SH-SY5Y (cell line): ENCODE results near the gene CIC.

Experiments
- GATA2 ChIP-seq: IDR thresholded peaks from 2 replicates; pipeline ENCODE4 v1.6.1; 2011; ENCODE audit warnings: mild to moderate bottlenecking, low read depth, low read length
- GATA3 ChIP-seq: IDR thresholded peaks from 2 replicates; pipeline ENCODE4 v1.6.1; 2011; ENCODE audit warnings: low read depth, mild to moderate bottlenecking, low read length, moderate library complexity

DNA sequence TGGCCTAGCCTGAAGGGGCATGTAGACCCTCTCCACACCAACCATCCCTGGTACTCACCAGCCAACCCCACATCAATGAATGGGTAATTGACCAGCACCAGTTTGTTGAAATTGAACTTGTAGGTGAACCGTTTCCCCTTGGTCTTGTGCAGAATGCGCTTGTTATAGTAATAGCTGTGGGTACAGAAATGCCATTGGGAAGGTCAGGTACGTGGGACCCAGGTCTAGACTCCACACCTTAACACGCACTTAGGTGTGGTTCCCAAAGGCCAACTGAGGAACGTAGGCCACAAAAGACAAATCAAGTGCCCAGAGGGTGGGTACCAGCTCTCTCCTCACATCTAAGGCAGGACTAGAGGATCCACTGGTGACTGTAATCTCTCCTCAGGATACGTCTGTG lies 19.3 kb upstream of the CIC start:
- no peak for TF ChIP-seq GATA3
- TF ChIP-seq GATA2 = no peak
